ENCODE data around the gene CHAD.
"Not testable (repeated sequence)": the region's sequence is repeated elsewhere in the genome, so short reads cannot be mapped to it uniquely, and the experiment has no call there.

CHAD gene

DNA sequence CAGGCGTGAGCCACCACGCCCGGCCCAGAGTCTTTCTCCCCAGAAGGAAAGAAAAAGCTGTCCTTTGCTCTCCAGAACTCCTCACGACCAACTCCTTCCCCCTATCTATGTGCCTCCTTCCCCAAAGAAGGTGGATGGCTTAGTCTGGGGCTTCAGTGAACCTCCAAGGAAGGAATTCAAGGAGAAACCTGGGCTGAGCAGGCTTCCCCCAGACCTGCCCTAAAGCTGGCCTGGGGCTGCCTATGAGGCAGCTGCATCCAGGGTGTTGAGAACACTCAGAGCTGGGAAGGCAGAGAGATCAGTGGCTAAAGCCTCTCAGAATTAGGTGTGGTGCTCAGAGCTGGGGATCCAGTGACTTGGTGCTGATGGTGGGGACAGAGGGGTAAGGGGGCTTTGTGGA lies 38.9 kb downstream of the CHAD start:
- no peak overlapping the region for H3K27ac ChIP-seq
- TF ChIP-seq CTCF (conservative IDR thresholded peaks at IDR 0.05): no peak

GRCh38 chr17:50428831-50429424 lies 39.8 kb downstream of the CHAD start:
- H3K27ac ChIP-seq: no peak overlapping the region
- TF ChIP-seq CTCF (conservative IDR thresholded peaks at IDR 0.05): no peak

- not testable (repeated sequence) for H3K27ac ChIP-seq
These were observed 40.6 kb downstream of the CHAD start for GRCh38 chr17:50428126-50428525.

GRCh38 chr17:50426814-50427787 lies 41.6 kb downstream of the CHAD start:
- H3K27ac ChIP-seq: peak overlapping the region; percentile 50
- 0 out of 2 replicates have a peak, but pooled peaks have one; percentile 21 for TF ChIP-seq CTCF (conservative IDR thresholded peaks at IDR 0.05)

- no peak for TF ChIP-seq CTCF (conservative IDR thresholded peaks at IDR 0.05)
- H3K27ac ChIP-seq: peak overlapping the region; percentile 50
These were observed 42.3 kb downstream of the CHAD start for GRCh38 chr17:50426472-50426782.

DNA sequence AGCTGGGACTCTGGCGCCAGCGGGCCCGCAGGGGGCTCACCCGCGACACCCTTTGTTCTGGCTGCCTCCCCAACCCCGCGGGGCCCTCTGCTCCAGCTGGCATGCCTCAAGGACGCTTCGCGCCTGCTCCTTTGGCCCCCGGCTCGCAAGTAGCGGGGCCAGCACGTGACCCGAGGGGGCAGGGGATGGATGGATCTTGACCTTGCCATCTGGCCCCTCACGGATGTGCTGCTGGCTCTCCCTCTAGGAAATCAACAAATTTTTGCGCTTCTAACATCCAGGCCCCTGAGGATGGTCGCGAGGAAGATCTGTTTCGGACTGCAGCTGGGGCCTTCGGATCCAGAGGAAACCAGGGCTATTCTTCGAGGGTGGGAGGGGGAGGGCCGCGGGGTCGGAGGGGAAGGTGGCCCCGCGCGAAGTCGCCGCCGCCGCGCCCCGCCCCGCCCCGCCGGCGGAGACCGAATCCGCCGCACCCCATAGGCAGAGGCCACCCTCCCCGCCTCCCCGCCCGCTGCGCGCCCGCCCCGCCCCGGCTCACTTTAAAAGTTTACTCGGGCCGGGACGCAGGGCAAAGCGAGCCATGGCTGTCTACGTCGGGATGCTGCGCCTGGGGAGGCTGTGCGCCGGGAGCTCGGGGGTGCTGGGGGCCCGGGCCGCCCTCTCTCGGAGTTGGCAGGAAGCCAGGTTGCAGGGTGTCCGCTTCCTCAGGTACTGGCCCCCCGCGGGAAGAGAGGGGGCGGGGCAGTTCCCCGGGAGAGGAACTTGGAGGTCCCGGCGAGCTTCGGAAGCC lies 42.8 kb downstream of the CHAD start, which contains the start of gene ACSF2:
Gene ACSF2, plus strand, starts transcription at position 537 of the 790 bp plus-strand sequence. Its CDS starts 44 bp downstream, at position 581.
- H3K27ac ChIP-seq: peak within 1 kb of the TSS; percentile 50
- TF ChIP-seq CTCF (conservative IDR thresholded peaks at IDR 0.05): no peak

GRCh38 chr17:50424996-50425681 lies 43.5 kb downstream of the CHAD start:
- peak overlapping the region; percentile 50; the same call in 1 of the 2 replicates for H3K27ac ChIP-seq
- no peak for TF ChIP-seq CTCF (conservative IDR thresholded peaks at IDR 0.05)
